ENCODE results near the gene ENDOU.

ENDOU gene

DNA sequence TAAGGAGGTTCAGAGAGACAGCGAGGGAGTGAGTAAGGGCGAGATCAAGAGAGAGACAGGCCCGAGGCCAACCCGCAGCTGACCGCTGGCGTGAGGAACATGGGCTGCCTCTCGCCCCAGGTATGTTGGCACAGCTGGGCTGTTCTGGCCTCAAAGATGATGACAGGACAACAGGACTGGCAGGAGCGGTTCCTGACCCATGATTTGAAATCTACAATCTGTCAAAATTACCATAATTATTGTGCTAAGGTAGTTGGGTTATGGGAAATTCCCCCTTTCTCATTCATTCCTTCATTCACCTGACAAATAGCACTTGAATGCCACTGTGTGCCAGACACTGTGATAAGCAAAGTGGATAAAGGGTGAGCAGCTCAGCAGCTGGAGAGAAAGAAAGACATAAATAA is 5.1 kb upstream of the ENDOU start:
- TF ChIP-seq ZFP3 (CRISPR knock-in tag; IDR thresholded peaks at IDR 0.05) (no peak), ZNF70 (CRISPR knock-in tag; IDR thresholded peaks at IDR 0.05) (no peak), TOX (CRISPR knock-in tag; IDR thresholded peaks at IDR 0.05; ENCODE audit: borderline replicate concordance) (no peak), GLIS3 (CRISPR knock-in tag; IDR thresholded peaks at IDR 0.05) (no peak)
- TF ChIP-seq, protein P1, sequence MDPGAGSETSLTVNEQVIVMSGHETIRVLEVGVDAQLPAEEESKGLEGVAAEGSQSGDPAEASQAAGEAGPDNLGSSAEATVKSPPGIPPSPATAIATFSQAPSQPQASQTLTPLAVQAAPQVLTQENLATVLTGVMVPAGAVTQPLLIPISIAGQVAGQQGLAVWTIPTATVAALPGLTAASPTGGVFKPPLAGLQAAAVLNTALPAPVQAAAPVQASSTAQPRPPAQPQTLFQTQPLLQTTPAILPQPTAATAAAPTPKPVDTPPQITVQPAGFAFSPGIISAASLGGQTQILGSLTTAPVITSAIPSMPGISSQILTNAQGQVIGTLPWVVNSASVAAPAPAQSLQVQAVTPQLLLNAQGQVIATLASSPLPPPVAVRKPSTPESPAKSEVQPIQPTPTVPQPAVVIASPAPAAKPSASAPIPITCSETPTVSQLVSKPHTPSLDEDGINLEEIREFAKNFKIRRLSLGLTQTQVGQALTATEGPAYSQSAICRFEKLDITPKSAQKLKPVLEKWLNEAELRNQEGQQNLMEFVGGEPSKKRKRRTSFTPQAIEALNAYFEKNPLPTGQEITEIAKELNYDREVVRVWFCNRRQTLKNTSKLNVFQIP (CRISPR knock-in tag; IDR thresholded peaks at IDR 0.05; ENCODE audit: borderline replicate concordance, low read depth) = no peak
- no peak for ATAC-seq

- ATAC-seq = no peak
- TF ChIP-seq ZNF70 (CRISPR knock-in tag; IDR thresholded peaks at IDR 0.05) (no peak), ESRRG (CRISPR knock-in tag; IDR thresholded peaks at IDR 0.05) (no peak), GLIS3 (CRISPR knock-in tag; IDR thresholded peaks at IDR 0.05) (no peak), CREB5 (CRISPR knock-in tag; IDR thresholded peaks at IDR 0.05; ENCODE audit: low read depth) (no peak), ZFP3 (CRISPR knock-in tag; IDR thresholded peaks at IDR 0.05) (no peak), RARB (CRISPR knock-in tag; IDR thresholded peaks at IDR 0.05) (no peak), CSDC2 (CRISPR knock-in tag; IDR thresholded peaks at IDR 0.05) (no peak), OSR1 (CRISPR knock-in tag; IDR thresholded peaks at IDR 0.05) (no peak), ZFP30 (CRISPR knock-in tag; IDR thresholded peaks at IDR 0.05) (no peak), PPARA (CRISPR knock-in tag; IDR thresholded peaks at IDR 0.05; ENCODE audit: borderline replicate concordance) (no peak), ISL1 (CRISPR knock-in tag; IDR thresholded peaks at IDR 0.05) (no peak)
- TF ChIP-seq, protein P2, sequence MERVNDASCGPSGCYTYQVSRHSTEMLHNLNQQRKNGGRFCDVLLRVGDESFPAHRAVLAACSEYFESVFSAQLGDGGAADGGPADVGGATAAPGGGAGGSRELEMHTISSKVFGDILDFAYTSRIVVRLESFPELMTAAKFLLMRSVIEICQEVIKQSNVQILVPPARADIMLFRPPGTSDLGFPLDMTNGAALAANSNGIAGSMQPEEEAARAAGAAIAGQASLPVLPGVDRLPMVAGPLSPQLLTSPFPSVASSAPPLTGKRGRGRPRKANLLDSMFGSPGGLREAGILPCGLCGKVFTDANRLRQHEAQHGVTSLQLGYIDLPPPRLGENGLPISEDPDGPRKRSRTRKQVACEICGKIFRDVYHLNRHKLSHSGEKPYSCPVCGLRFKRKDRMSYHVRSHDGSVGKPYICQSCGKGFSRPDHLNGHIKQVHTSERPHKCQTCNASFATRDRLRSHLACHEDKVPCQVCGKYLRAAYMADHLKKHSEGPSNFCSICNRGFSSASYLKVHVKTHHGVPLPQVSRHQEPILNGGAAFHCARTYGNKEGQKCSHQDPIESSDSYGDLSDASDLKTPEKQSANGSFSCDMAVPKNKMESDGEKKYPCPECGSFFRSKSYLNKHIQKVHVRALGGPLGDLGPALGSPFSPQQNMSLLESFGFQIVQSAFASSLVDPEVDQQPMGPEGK (CRISPR knock-in tag; IDR thresholded peaks at IDR 0.05; ENCODE audit: borderline replicate concordance) = no peak
- TF ChIP-seq, protein P3, sequence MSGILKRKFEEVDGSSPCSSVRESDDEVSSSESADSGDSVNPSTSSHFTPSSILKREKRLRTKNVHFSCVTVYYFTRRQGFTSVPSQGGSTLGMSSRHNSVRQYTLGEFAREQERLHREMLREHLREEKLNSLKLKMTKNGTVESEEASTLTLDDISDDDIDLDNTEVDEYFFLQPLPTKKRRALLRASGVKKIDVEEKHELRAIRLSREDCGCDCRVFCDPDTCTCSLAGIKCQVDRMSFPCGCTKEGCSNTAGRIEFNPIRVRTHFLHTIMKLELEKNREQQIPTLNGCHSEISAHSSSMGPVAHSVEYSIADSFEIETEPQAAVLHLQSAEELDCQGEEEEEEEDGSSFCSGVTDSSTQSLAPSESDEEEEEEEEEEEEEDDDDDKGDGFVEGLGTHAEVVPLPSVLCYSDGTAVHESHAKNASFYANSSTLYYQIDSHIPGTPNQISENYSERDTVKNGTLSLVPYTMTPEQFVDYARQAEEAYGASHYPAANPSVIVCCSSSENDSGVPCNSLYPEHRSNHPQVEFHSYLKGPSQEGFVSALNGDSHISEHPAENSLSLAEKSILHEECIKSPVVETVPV (CRISPR knock-in tag; IDR thresholded peaks at IDR 0.05) = no peak
Measured at GRCh38 chr12:47729233-47729632, 3.9 kb upstream of the ENDOU start.

GRCh38 chr12:47725893-47726292 is 603 bp upstream of the ENDOU start:
- TF ChIP-seq RARB (CRISPR knock-in tag; IDR thresholded peaks at IDR 0.05) (no peak), ESRRG (CRISPR knock-in tag; IDR thresholded peaks at IDR 0.05) (no peak), ZFP3 (CRISPR knock-in tag; IDR thresholded peaks at IDR 0.05) (no peak), ZNF8 (CRISPR knock-in tag; IDR thresholded peaks at IDR 0.05) (no peak), ZNF565 (CRISPR knock-in tag; conservative IDR thresholded peaks at IDR 0.05; ENCODE audit: low read depth) (no peak)
- TF ChIP-seq, protein P2 (CRISPR knock-in tag; IDR thresholded peaks at IDR 0.05; ENCODE audit: borderline replicate concordance) = no peak
- peak; percentile 67 for ATAC-seq

DNA sequence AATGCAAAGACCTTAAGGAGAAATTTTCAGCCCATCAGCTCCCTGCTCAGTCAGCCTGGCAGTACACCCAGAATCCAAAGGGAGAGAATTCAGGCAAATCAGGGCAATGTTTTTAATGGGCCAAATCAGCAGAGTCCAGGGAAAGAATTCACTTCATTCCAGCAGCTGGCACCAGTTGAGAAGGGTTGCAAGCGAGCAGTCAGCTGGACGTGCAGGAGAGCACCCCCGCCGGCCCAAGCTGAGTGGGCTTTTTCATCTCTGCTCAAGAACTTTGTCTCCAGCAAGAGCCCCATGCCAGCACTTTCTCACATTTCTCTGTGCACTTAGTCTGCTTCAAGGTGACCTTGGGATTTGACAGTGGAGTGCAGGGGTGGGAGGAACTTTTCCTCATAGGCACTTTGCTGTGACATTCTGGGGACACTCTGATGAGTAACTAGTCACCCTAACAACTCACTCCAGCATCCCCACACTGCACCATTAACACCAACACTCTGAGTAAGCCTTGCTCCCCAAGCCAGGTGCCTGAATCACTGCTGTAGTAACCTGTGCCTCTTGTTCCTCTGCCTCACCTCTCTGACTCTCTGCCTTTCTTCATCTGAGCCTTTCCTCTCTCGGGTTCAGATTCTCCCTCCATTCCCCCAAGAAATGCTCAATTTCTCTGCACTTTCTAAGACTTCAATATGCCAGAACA is 2.2 kb downstream of the ENDOU start:
- ATAC-seq = no peak
- TF ChIP-seq ESRRG (CRISPR knock-in tag; IDR thresholded peaks at IDR 0.05) = no peak

All from SK-N-SH treated with all-trans-retinoic acid at 6 μM for 48 hours (cell line).